RWPE1 (cell line): Measurements from ENCODE around the gene KCNQ1.

Source experiments
- CTCF ChIA-PET: fragments of 350-600 bp; sonication (Branson Sonifier 250); formaldehyde crosslinking; extraction: SDS; loops from one replicate; lab custom pipeline; 2021; lab: Yijun Ruan, JAX
- POLR2A ChIA-PET: fragments of 400-600 bp; formaldehyde crosslinking; extraction: SDS; loops from one replicate; lab custom pipeline; 2020; ENCODE audit warnings: antibody characterized with exemption; ENCODE audit not compliant: low non-redundant PET; lab: Yijun Ruan, JAX
- DNase-seq: peaks from one replicate; pipeline ENCODE4 v3.0.0; 2012; ENCODE audit warnings: low spot score
- H3K27ac ChIP-seq: fragments of 450-650 bp; 2 replicates; pipeline ENCODE4 v1.5.1; 2017
- CTCF ChIP-seq: fragments of 450-650 bp; conservative IDR thresholded peaks from 2 replicates; pipeline ENCODE4 v1.5.1; 2017; ENCODE audit warnings: low read depth, mild to moderate bottlenecking

Gene KCNQ1

GRCh38 chr11:2443881-2444820 lies 657 bp upstream of the KCNQ1 start, which contains the start of gene TRPM5:
TSS of gene TRPM5 (minus strand) at chr11:2444514. CDS start at chr11:2423036, 21,478 bp downstream.
- ChIA-PET POLR2A (no interaction called here), CTCF (interaction anchor here (1.0 kb wide), 1 partner anchor 88 kb away, joined by 5 read pairs; no protein-coding TSS in a partner anchor)
- TF ChIP-seq CTCF = no peak
- H3K27ac ChIP-seq = no peak within 1 kb of the TSS
- DNase-seq = peak; percentile 57

GRCh38 chr11:2445746-2446551 lies 1.1 kb downstream of the KCNQ1 start:
- CTCF ChIA-PET = interaction anchor here (0.7 kb wide), 1 partner anchor 31 kb away, joined by 3 read pairs; no protein-coding TSS in a partner anchor
- no peak overlapping the region for H3K27ac ChIP-seq
- no peak for TF ChIP-seq CTCF
- no peak for DNase-seq
- POLR2A ChIA-PET = no interaction called here

- ChIA-PET CTCF (no interaction called here), POLR2A (no interaction called here)
- no peak overlapping the region for H3K27ac ChIP-seq
- TF ChIP-seq CTCF = no peak
- no peak for DNase-seq
Observed at GRCh38 chr11:2446590-2447252, 1.9 kb downstream of the KCNQ1 start.

GRCh38 chr11:2447253-2447950 lies 2.6 kb downstream of the KCNQ1 start:
- DNase-seq = no peak
- CTCF ChIA-PET = no interaction called here
- H3K27ac ChIP-seq = no peak overlapping the region
- POLR2A ChIA-PET = no interaction called here
- TF ChIP-seq CTCF = no peak

- DNase-seq = no peak
- POLR2A ChIA-PET = no interaction called here
- no peak overlapping the region for H3K27ac ChIP-seq
- CTCF ChIA-PET = no interaction called here
- no peak for TF ChIP-seq CTCF
Observed at GRCh38 chr11:2447951-2448650, 3.3 kb downstream of the KCNQ1 start.
